PC-3 (cell line): Measurements from ENCODE around the gene HMGCS2. TPM values are rescaled to one million over a fixed set of nuclear protein-coding genes. Genes with fewer than 3 reads are reported as not detected.

Source experiments
- ATAC-seq: fragments of 200-7000 bp; cut with Tn5 transposase; 2 replicates; pipeline ENCODE4 v1.9.1; 2020; ENCODE audit warnings: mild to moderate bottlenecking, moderate library complexity
- BruUV-seq: library from RNA; stranded (reverse); fragments of 400-500 nt; replicated peaks from 2 replicates; lab custom pipeline; 2021; lab: Mats Ljungman, UMichigan
- CTCF ChIA-PET: fragments of 300-600 bp; sonication (Branson Sonifier 250); formaldehyde crosslinking; loops from one replicate; lab custom pipeline; 2022; ENCODE audit warnings: antibody characterized with exemption; lab: Charles Lee
- POLR2A ChIA-PET: fragments of 300-600 bp; sonication (Branson Sonifier 250); formaldehyde crosslinking; loops from one replicate; lab custom pipeline; 2022; ENCODE audit warnings: antibody characterized with exemption; ENCODE audit not compliant: unreplicated experiment; lab: Charles Lee
- DNase-seq: peaks from one replicate; pipeline ENCODE4 v3.0.0-alpha.2; 2015
- H2AFZ ChIP-seq: fragments of 300-600 bp; sonication (generic); 2 replicates; pipeline ENCODE4 v1.6.0; 2016; ENCODE audit warnings: antibody characterized with exemption, low read length
- H3F3A ChIP-seq: fragments of 300-600 bp; sonication (generic); one replicate; pipeline ENCODE4 v1.6.0; 2017; ENCODE audit warnings: antibody characterized with exemption, low read length, control low read depth, mild to moderate bottlenecking; ENCODE audit not compliant: unreplicated experiment
- H3K27ac ChIP-seq: fragments of 300-600 bp; sonication (generic); 2 replicates; pipeline ENCODE4 v1.5.1; 2016; ENCODE audit warnings: mild to moderate bottlenecking, low read length
- H3K27me3 ChIP-seq: fragments of 300-600 bp; sonication (generic); 2 replicates; pipeline ENCODE4 v1.6.1; 2016; ENCODE audit warnings: low read length, mixed read lengths
- H3K36me3 ChIP-seq: fragments of 300-600 bp; sonication (generic); 2 replicates; pipeline ENCODE4 v1.6.1; 2016; ENCODE audit warnings: low read depth, mixed run types, low read length, mixed read lengths
- H3K4me1 ChIP-seq: fragments of 300-600 bp; sonication (generic); 2 replicates; pipeline ENCODE4 v1.5.1; 2016; ENCODE audit warnings: low read length; ENCODE audit not compliant: insufficient read depth
- H3K4me2 ChIP-seq: fragments of 300-600 bp; sonication (generic); 2 replicates; pipeline ENCODE4 v1.6.0; 2016; ENCODE audit warnings: low read length
- H3K4me3 ChIP-seq: fragments of 300-600 bp; sonication (generic); 2 replicates; pipeline ENCODE4 v1.5.1; 2016; ENCODE audit warnings: mild to moderate bottlenecking, low read length, mixed read lengths
- H3K79me2 ChIP-seq: fragments of 300-600 bp; sonication (generic); 2 replicates; pipeline ENCODE4 v1.6.1; 2017; ENCODE audit warnings: low read length, mixed read lengths
- H3K9ac ChIP-seq: fragments of 300-600 bp; sonication (generic); 2 replicates; pipeline ENCODE4 v1.6.0; 2016; ENCODE audit warnings: mild to moderate bottlenecking, low read length
- H3K9me2 ChIP-seq: fragments of 300-600 bp; sonication (generic); replicated peaks from 2 replicates; pipeline ENCODE4 v1.6.1; 2016; ENCODE audit warnings: mixed run types, low read length, mixed read lengths
- H3K9me3 ChIP-seq: fragments of 300-600 bp; sonication (generic); 2 replicates; pipeline ENCODE4 v1.6.1; 2016; ENCODE audit warnings: low read length, mixed read lengths
- H4K20me1 ChIP-seq: fragments of 300-600 bp; sonication (generic); 2 replicates; pipeline ENCODE4 v1.6.1; 2016; ENCODE audit warnings: low read length, mixed read lengths
- CTCF ChIP-seq: fragments of 300-600 bp; sonication (generic); conservative IDR thresholded peaks from 2 replicates; pipeline ENCODE4 v1.5.1; 2017; ENCODE audit warnings: antibody characterized with exemption, low read depth, mild to moderate bottlenecking, low read length
- EZH2 ChIP-seq: fragments of 300-600 bp; sonication (generic); IDR thresholded peaks from one replicate; pipeline ENCODE4 v1.6.1; 2017; ENCODE audit warnings: antibody characterized with exemption, mild to moderate bottlenecking, low read length; ENCODE audit not compliant: unreplicated experiment
- EZH2phosphoT487 ChIP-seq: fragments of 300-600 bp; sonication (generic); IDR thresholded peaks from 2 replicates; pipeline ENCODE4 v1.6.1; 2018; ENCODE audit warnings: mild to moderate bottlenecking, antibody characterized with exemption, low read length, borderline replicate concordance
- intact Hi-C: fragments of 100-400 bp; cut with micrococcal nuclease; formaldehyde crosslinking; loops from 2 replicates; pipeline ENCODE4 v1.9.0; 2023
- total RNA-seq: library from RNA; depleted of rRNA; stranded (reverse); fragments of >200 nt; gene quantifications from 2 replicates; pipeline ENCODE4 v1.2.3, GENCODE V29; 2014

HMGCS2 gene
- total RNA-seq, 1 experiment from 2014 or later, result not detected

GRCh38 chr1:119782631-119783325 lies 14.1 kb upstream of the HMGCS2 start:
- Histone ChIP-seq H3K36me3 (no peaks in the 10 kb centered on the region), H3K9me2 (no peaks in the 10 kb centered on the region), H3K4me3 (no peak overlapping the region), H3K4me1 (peaks cover 67% of the 10 kb centered on the region), H3K27ac (peak overlapping the region; percentile 49), H3K4me2 (peak overlapping the region; percentile 64), H3K9me3 (no peaks in the 10 kb centered on the region), H3K9ac (no peak overlapping the region), H3F3A (no peaks in the 10 kb centered on the region), H4K20me1 (no peaks in the 10 kb centered on the region), H3K79me2 (no peaks in the 10 kb centered on the region), H3K27me3 (no peaks in the 10 kb centered on the region), H2AFZ (no peak overlapping the region)
- no TSS peak for BruUV-seq
- DNase-seq, result peak; percentile 89
- intact Hi-C loops, result loop anchor here (10.0 kb wide), 1 partner anchor 108 kb away; no protein-coding TSS in a partner anchor
- ATAC-seq, result peak; percentile 72
- TF ChIP-seq CTCF (no peak), EZH2phosphoT487 (no peak), EZH2 (no peak)
- ChIA-PET CTCF (no interaction called here), POLR2A (no interaction called here)

- Histone ChIP-seq H4K20me1 (no peaks in the 10 kb centered on the region), H3K79me2 (no peaks in the 10 kb centered on the region), H3K9ac (no peak overlapping the region), H3F3A (no peaks in the 10 kb centered on the region), H3K4me3 (no peak overlapping the region), H3K4me1 (peaks cover 55% of the 10 kb centered on the region), H3K9me2 (no peaks in the 10 kb centered on the region), H3K36me3 (no peaks in the 10 kb centered on the region), H3K9me3 (no peaks in the 10 kb centered on the region), H3K4me2 (no peak overlapping the region), H3K27ac (no peak overlapping the region), H2AFZ (no peak overlapping the region), H3K27me3 (no peaks in the 10 kb centered on the region)
- intact Hi-C loops, result loop anchor here (2.0 to 10.0 kb wide), 2 partner anchors 37 to 107 kb away; no protein-coding TSS in a partner anchor
- DNase-seq (no peak), ATAC-seq (no peak)
- ChIA-PET CTCF (no interaction called here), POLR2A (no interaction called here)
- TF ChIP-seq EZH2, result no peak
- no peak for TF ChIP-seq CTCF
- no peak for TF ChIP-seq EZH2phosphoT487
- BruUV-seq, result no TSS peak
Observed at GRCh38 chr1:119781434-119782210, 12.9 kb upstream of the HMGCS2 start.
